Kidney (tissue), 14 donors: ENCODE data around the gene BCL2L15. TPM values are rescaled to one million over a fixed set of nuclear protein-coding genes. Genes with fewer than 3 reads are reported as not detected.

Experiments used
- DNase-seq, 5 donors: peaks; one replicate each; pipeline ENCODE4 v3.0.0-alpha.2; 2013 to 2020
- FAIRE-seq: peaks from 2 replicates; lab custom pipeline; 2012; peaks lifted over from hg19 to GRCh38; lab: Jason Lieb, UNC
- H3K27ac ChIP-seq, 2 donors: one replicate each; pipeline ENCODE4 v1.7.0; 2013; ENCODE audit warnings: low read depth in 2 of 2, low read length in 2 of 2, inconsistent platforms in 1 of 2
- H3K27me3 ChIP-seq: one replicate; pipeline ENCODE4 v1.7.1; 2013; ENCODE audit warnings: low read length, inconsistent platforms; ENCODE audit not compliant: control insufficient read depth, insufficient read depth
- H3K36me3 ChIP-seq, 3 donors: one replicate each; pipeline versions ENCODE4 v1.7.0 to v1.7.1; 2013; ENCODE audit warnings: low read length in 3 of 3, control low read depth in 1 of 3, inconsistent platforms in 1 of 3; ENCODE audit not compliant: insufficient read depth in 3 of 3, control insufficient read depth in 2 of 3
- H3K4me1 ChIP-seq, 3 donors: one replicate each; pipeline versions ENCODE4 v1.7.0 to v1.7.1; 2013; ENCODE audit warnings: low read length in 3 of 3, inconsistent platforms in 1 of 3, low read depth in 1 of 3; ENCODE audit not compliant: control insufficient read depth in 2 of 3, insufficient read depth in 2 of 3
- H3K4me3 ChIP-seq, 3 donors: one replicate each; pipeline versions ENCODE4 v1.7.0 to v1.8.1; 2013; ENCODE audit warnings: low read length in 3 of 3, control low read depth in 1 of 3, inconsistent platforms in 1 of 3
- H3K9ac ChIP-seq, 3 donors: one replicate each; pipeline versions ENCODE4 v1.7.0 to v1.7.1; 2013; ENCODE audit warnings: low read length in 3 of 3, control low read depth in 1 of 3, inconsistent platforms in 1 of 3
- H3K9me3 ChIP-seq, 3 donors: one replicate each; pipeline versions ENCODE4 v1.7.0 to v1.7.1; 2013; ENCODE audit warnings: low read length in 3 of 3, control low read depth in 1 of 3, inconsistent platforms in 1 of 3; ENCODE audit not compliant: control insufficient read depth in 2 of 3, insufficient read depth in 1 of 3
- intact Hi-C: fragments of 100-400 bp; cut with DNase I; formaldehyde crosslinking; loops from one replicate; pipeline ENCODE4 v1.11.1; 2022
- polyA plus RNA-seq: library from polyadenylated mRNA; stranded (reverse); fragments of 350-450 nt; fragmentation: Illumina TruSeq; extraction: RNeasy Lipid Tissue Mini Kit (QIAGEN cat#74804); gene quantifications from one replicate; pipeline ENCODE4 v1.2.3, GENCODE V29; 2014; ENCODE audit warnings: low read depth, low replicate concordance; ENCODE audit not compliant: insufficient read depth
- total RNA-seq: library from RNA; stranded (reverse); fragmentation: NEBNext Ultra II Directional; extraction: Animal tissue kit (Norgen Biotek cat#: 25700); gene quantifications from one replicate; pipeline ENCODE4 v1.2.1, GENCODE V29; 2021
- TF ChIP-seq, protein P1 (sequence below): IDR thresholded peaks from 3 replicates; pipeline ENCODE4 v1.5.1; 2012; ENCODE audit warnings: mild to moderate bottlenecking, moderate library complexity, borderline replicate concordance; ENCODE audit not compliant: insufficient read depth; ENCODE audit errors: extremely low read depth
- donor health status: control.
- donor health status: control.
- donor health status: control.
- donor health status: control.
- donor health status: control.
- donor health status: DM: yes; HTN: yes; CAD: no.
- donor health status: Normal renal cell carcinoma (clear cell type).

The BCL2L15 gene
- total and polyA plus RNA-seq, 2 donors from 2014 or later, result 2.2 to 34.3 TPM

DNA sequence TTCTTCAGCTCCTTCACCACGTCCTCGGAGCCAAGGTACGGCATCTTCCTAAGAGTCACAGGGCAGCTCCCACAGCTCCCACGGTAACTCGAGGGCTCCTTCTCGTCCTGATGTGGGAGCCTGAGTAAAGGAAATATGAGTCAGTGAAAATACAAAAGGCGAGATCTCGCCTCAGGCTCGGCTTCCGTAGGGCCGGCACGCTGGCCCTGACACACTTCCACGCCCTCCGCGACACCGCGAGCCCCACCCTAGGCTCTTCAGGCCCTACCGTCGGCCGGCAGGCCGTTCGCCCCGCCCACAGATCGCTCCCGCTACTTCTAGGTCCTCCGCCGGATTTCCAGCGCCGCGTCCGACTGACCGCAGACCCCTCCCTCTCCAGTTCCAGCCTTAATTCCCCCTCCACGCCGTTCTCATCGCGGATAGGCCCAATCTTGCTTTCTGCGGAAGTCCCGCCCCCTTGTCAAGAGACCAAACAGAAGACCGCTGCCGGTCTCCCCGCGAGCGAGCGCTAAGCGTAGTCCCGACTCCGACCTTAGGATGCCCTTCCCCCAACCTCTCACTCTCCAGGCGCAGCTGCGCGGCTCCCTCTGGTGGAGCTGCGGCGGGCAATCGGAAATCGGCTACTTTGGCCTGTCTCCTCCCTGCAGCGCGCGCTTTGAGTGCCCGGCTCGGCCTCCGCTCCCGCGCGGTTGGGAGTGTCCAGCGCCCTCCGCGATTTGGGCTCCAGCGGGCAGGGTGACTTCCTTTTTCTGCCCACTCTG, 17.5 kb upstream of the BCL2L15 start, which contains the start of the genes AP4B1 and DCLRE1B:
Gene AP4B1, minus strand, starts transcription at position 126 of the 761 bp plus-strand sequence. Its CDS starts 82 bp downstream, at position 44.
Gene DCLRE1B, plus strand, starts transcription at position 653 of the 761 bp plus-strand sequence. CDS start 261 bp downstream, outside the sequence.
- H3K36me3 ChIP-seq, result peaks cover 4 to 8% (median 7%) of the 10 kb centered on the region in 3 donors
- intact Hi-C loops, result no loop called here

DNA sequence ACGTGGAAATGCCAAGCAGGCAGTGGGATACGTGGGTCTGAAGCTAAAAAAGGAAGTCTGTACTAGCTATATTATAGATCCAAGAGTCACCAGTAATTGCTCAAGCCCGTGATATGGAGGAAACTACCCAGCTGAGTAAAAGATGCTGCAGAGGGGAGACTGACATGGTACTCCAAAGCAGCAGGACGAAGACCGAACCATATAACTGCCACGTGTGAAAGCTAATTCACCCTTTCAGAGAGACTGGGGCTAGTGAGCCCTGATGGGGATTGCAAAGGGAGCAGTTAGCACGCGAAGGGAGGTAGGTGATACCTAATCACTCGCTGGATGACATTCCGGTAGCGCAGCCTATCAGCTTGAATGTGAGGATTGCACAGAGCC, 16.9 kb upstream of the BCL2L15 start:
- Histone ChIP-seq H3K4me3 (peak overlapping the region; percentile 85 to 98 (median 93)), H3K4me1 (peaks cover 0 to 13% (median 0%) of the 10 kb centered on the region in 3 donors), H3K36me3 (peaks cover 4 to 13% (median 10%) of the 10 kb centered on the region in 3 donors), H3K9me3 (no peaks in the 10 kb centered on the region), H3K9ac (peak overlapping the region; percentile 72 to 100 (median 99)), H3K27me3 (no peaks in the 10 kb centered on the region), H3K27ac (peak overlapping the region; percentile 72 to 94)
- intact Hi-C loops, result no loop called here
- FAIRE-seq, result no peak
- DNase-seq, result peak in 2 of 5 donors; percentile 27 to 53
- TF ChIP-seq, protein P1, sequence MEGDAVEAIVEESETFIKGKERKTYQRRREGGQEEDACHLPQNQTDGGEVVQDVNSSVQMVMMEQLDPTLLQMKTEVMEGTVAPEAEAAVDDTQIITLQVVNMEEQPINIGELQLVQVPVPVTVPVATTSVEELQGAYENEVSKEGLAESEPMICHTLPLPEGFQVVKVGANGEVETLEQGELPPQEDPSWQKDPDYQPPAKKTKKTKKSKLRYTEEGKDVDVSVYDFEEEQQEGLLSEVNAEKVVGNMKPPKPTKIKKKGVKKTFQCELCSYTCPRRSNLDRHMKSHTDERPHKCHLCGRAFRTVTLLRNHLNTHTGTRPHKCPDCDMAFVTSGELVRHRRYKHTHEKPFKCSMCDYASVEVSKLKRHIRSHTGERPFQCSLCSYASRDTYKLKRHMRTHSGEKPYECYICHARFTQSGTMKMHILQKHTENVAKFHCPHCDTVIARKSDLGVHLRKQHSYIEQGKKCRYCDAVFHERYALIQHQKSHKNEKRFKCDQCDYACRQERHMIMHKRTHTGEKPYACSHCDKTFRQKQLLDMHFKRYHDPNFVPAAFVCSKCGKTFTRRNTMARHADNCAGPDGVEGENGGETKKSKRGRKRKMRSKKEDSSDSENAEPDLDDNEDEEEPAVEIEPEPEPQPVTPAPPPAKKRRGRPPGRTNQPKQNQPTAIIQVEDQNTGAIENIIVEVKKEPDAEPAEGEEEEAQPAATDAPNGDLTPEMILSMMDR, result no peak

More for the DNA sequence above, 17.5 kb upstream of the BCL2L15 start, which contains the start of the genes AP4B1 and DCLRE1B:
- FAIRE-seq, result peak; percentile 93
- H3K4me3 ChIP-seq, result peak within 1 kb of the TSS; percentile 85 to 98 (median 93)
- H3K9me3 ChIP-seq, result no peaks in the 10 kb centered on the region
- H3K27me3 ChIP-seq, result no peaks in the 10 kb centered on the region
- H3K27ac ChIP-seq, result peak within 1 kb of the TSS; percentile 72 to 94
- DNase-seq, result peak; percentile 99 to 100 (median 100)
- peaks cover 0 to 13% (median 0%) of the 10 kb centered on the region in 3 donors for H3K4me1 ChIP-seq
- H3K9ac ChIP-seq, result peak within 1 kb of the TSS; percentile 85 to 100 (median 99)
- TF ChIP-seq, protein P1, result peak; percentile 76

DNA sequence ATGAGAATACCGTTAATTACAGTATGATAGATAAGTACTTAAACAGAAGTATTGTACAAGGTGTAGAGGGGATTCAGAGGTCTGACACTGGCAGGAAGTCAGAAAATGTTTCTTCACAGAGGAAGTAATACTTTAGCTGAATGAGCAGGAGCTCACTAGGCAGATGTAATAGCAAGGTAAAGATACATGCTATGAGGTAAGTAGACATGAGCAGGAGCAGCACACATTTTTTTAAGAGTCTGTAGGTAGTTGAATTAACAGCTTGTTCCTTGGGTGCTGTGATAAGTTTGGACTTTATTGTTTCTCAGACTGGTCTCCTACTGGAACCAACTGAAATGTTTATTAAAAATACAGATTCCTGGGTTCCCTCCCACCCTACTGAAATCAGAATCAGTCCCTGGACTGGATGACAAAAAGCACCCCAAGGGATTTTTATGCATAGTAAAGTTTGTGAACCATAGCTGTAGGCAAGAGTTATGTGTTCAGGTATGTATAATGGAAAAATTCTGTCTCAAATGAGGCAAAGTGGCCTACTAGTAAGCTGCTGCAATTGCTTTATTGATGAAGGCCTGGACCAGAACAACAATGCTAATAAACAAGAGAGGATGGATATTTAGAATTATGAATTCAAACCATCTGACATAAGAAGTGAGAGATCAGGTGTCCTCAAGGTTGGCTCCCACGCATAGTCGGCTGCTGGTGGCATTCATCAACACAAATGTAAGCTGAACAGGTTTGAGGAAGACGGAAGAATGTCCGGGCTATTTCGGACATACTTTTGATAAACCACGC, 16.3 kb upstream of the BCL2L15 start:
- Histone ChIP-seq H3K4me3 (peak overlapping the region; percentile 85 to 98 (median 93)), H3K9me3 (no peaks in the 10 kb centered on the region), H3K27ac (peak overlapping the region; percentile 72 to 94), H3K9ac (peak overlapping the region; percentile 72 to 100 (median 99)), H3K27me3 (no peaks in the 10 kb centered on the region), H3K4me1 (peaks cover 0 to 13% (median 0%) of the 10 kb centered on the region in 3 donors), H3K36me3 (peaks cover 4 to 10% (median 9%) of the 10 kb centered on the region in 3 donors)
- TF ChIP-seq, protein P1, result no peak
- peak in 2 of 5 donors; percentile 17 to 19 for DNase-seq
- intact Hi-C loops, result no loop called here
- FAIRE-seq, result no peak
